ENCODE data around the gene PSMB11. TPM values are rescaled to one million over a fixed set of nuclear protein-coding genes. Genes with fewer than 3 reads are reported as not detected.

The PSMB11 gene
- total and polyA plus RNA-seq, 2 donors (not counting 3 experiments of a cell fraction or from before 2014, with no cell fraction given): not detected

GRCh38 chr14:23062002-23062401 is 20.0 kb downstream of the PSMB11 start:
- TF ChIP-seq POLR2A (IDR thresholded peaks at IDR 0.05; ENCODE audit: low read depth, low read length) (no peak), EZH2 (IDR thresholded peaks at IDR 0.05; ENCODE audit: borderline replicate concordance, low read depth, low read length, severe bottlenecking) (no peak), FOS (IDR thresholded peaks at IDR 0.05; ENCODE audit: borderline replicate concordance, insufficient read depth, low read length) (peak; percentile 84), MAX (IDR thresholded peaks at IDR 0.05; ENCODE audit: insufficient read depth, insufficient read length) (peak; percentile 81), POLR2AphosphoS5 (IDR thresholded peaks at IDR 0.05; ENCODE audit: insufficient read depth, low read depth, low read length) (peak; percentile 88), CTCF (IDR thresholded peaks at IDR 0.05; ENCODE audit: extremely low read depth in 1 of 2, insufficient read depth in 1 of 2, low read depth in 1 of 2, low read length in 2 of 2) (no peak), JUN (IDR thresholded peaks at IDR 0.05; ENCODE audit: borderline replicate concordance, insufficient read depth, insufficient read length, low read depth) (peak; percentile 81), GATA2 (IDR thresholded peaks at IDR 0.05; ENCODE audit: insufficient read depth, insufficient read length, low read depth, low read length) (peak; percentile 75), MYC (IDR thresholded peaks at IDR 0.05; ENCODE audit: low read depth, low read length) (peak; percentile 97)
- Histone ChIP-seq H3K27ac (ENCODE audit: insufficient read depth, low read depth, low read length) (peak overlapping the region; percentile 72), H4K20me1 (replicated peaks; ENCODE audit: control insufficient read depth, extremely low read depth, insufficient read depth, low read length) (no peaks in the 10 kb centered on the region), H3K79me2 (ENCODE audit: control insufficient read depth, insufficient read depth, low read length) (peaks cover 22% of the 10 kb centered on the region), H3K36me3 (ENCODE audit: control insufficient read depth in 2 of 2, extremely low read depth in 1 of 2, insufficient read depth in 2 of 2, low read length in 2 of 2) (peaks cover 44 to 45% of the 10 kb centered on the region in 2 experiments), H3K9me3 (replicated peaks; ENCODE audit: control insufficient read depth, insufficient read depth, low read length) (no peaks in the 10 kb centered on the region), H3K9ac (replicated peaks; ENCODE audit: extremely low read depth, insufficient read depth, low read length) (peak overlapping the region; percentile 34), H3K27me3 (ENCODE audit: control insufficient read depth in 2 of 2, insufficient read depth in 2 of 2, low read length in 2 of 2) (no peaks in the 10 kb centered on the region), H3K4me3 (replicated peaks in 1 of 3; ENCODE audit: insufficient read depth in 1 of 3, low read depth in 1 of 3, low read length in 3 of 3) (no peak overlapping the region), H3K9me1 (replicated peaks; ENCODE audit: control insufficient read depth, extremely low read depth, insufficient read depth, low read length) (no peaks in the 10 kb centered on the region), H3K4me1 (ENCODE audit: control insufficient read depth, extremely low read depth, insufficient read depth, low read length) (peaks cover 31% of the 10 kb centered on the region), H3K4me2 (ENCODE audit: insufficient read depth, low read length) (peak overlapping the region; percentile 54), H2AFZ (ENCODE audit: low read depth, low read length) (no peak overlapping the region)
- peak; percentile 100 for FAIRE-seq
- intact Hi-C loops (cut with micrococcal nuclease): no loop called here
- BruUV-seq (replicated peaks): no TSS peak
- POLR2A ChIA-PET: interaction anchor here (0.6 to 1.9 kb wide), 8 partner anchors 9 to 1337 kb away, joined by 3 to 8 read pairs (median 4); partner anchors contain the start of genes ACIN1, AJUBA, C14orf119 and HAUS4
- dilution Hi-C loops (cut with MboI; ENCODE audit: extremely low pct_ligation_motif_present, low sequenced_read_pairs): loop anchor here (10.0 kb wide), 1 partner anchor 77 kb away; the partner anchor contains the start of gene AJUBA
- DNase-seq (ENCODE audit: low read depth, low spot score): peak; percentile 97
- CTCF ChIA-PET: interaction anchor here (0.6 to 13.4 kb wide), 20 partner anchors 9 to 492 kb away, joined by 3 to 1071 read pairs (median 5); partner anchors contain the start of genes ACIN1, AJUBA, C14orf119 and HAUS4
